OCI-LY7 (cell line): ENCODE measurements around the gene PTPRM.

Experiments used
- CTCF ChIP-seq: fragments of 200-600 bp; sonication (generic); conservative IDR thresholded peaks from 2 replicates; pipeline ENCODE4 v1.5.1; 2014; ENCODE audit warnings: mild to moderate bottlenecking, antibody characterized with exemption, low read length, moderate library complexity, mixed read lengths
- EZH2phosphoT487 ChIP-seq: fragments of 200-600 bp; sonication (generic); IDR thresholded peaks from 2 replicates; pipeline ENCODE4 v1.6.1; 2018; ENCODE audit warnings: low read depth, borderline replicate concordance, mild to moderate bottlenecking, mixed run types, antibody characterized with exemption, low read length, moderate library complexity, mixed read lengths

DNA sequence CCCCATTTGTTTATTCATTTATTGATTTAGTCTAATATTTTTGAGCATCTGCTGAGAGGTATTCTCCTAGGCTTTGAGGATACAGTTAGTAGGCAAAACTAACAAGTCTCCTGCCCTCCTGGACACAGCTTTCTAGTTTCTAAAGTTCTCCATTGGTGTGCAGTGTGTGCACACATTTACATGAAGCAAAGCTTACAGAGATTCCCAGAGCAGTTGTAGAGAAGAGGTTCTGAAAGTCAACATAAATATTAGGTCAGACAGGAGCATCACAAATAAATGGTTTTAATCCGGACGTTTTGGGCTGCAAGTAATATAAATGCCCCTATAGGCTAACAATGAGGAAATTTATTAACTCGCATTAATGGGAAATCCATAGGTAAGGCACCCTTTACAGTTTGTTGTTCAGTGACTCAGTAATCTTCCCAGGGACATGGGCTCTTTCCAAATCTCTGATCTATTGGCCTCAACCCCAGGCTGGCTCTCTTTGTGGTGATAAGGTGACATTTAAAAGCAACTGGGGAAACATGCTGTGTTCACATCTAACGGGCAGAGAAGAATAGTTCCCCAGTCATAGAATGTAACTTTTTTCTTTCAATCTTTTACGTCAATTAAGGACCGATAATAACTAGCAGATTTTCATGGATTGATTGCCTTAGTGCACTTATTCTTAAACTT, 407.2 kb downstream of the PTPRM start:
- TF ChIP-seq CTCF (no peak), EZH2phosphoT487 (no peak)
